Fibroblast of skin of left biceps (primary cell): ENCODE results near the gene EPHX1.
"Not testable (repeated sequence)": the region's sequence is repeated elsewhere in the genome, so short reads cannot be mapped to it uniquely, and the experiment has no call there.

ENCODE experiments used
- DNase-seq, 2 experiments: peaks; one replicate each; pipeline ENCODE4 v3.0.0-alpha.2; 2013; ENCODE audit warnings: low read depth in 2 of 2

EPHX1 gene

DNA sequence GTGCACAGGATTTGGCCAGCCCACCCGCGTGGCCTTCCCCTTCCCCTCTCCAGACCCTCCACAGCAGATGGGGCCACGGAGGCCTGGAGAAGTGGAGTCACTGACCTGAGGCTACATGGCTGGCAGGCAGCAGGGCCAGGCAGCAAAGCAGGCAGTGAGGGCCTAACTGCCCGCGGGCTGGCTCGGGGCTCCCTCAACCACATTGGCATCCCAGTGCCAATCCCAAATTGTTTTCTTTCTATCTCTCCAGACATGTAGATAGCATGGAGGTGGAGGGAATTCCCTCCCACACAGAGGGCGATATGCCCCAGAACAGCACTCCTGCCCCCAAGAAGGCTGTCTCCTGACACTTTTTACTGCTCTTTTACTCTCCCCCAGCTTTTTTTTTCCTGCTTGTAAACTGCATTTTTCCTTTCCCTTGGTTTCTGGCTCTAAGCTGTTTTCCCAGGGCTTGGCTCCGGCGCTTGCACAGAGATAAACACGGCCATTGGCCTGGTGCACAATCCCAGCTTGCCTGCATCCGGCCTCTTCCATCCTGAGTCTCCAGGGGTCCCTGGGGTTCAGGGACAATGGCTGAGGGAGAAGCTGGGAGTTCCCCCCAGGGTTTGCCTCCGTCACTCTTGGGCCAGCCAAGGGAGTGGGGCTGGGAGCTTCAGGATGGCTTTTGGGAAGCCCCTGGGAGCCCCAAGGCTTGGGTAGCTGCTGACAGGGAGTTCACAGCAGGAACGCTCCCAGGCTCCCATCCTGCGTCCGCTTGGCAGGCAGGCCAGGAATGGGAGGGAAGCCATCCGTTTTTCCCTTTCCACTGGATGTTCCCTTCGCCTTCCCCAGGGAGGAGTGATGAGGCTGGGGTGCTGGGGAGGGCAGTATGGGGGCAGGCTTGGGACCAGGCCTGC, 7.0 kb downstream of the EPHX1 start:
- no peak for DNase-seq

GRCh38 chr1:225817611-225818061, 7.7 kb downstream of the EPHX1 start:
- DNase-seq: peak in 1 of 2 experiments; percentile 26

DNA sequence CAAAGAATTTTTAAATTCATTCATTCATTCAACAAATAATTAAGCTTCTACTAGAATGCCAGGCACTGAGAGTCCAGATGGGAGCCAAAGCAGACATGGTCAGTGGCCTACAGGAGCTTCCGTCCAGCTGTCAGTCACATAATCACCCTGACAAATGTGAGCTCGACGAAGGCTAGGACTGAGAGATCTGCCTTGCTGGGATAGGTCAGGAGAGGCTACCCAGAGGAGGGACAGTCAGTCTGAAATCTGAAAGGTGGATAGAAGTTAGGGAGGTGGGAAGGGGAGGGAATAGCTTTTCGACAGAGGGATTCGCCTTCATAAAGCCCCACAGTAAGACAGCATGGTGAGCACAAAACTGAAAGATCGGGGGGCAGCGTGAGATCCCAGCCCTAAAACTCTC, 8.3 kb downstream of the EPHX1 start:
- DNase-seq: no peak

DNA sequence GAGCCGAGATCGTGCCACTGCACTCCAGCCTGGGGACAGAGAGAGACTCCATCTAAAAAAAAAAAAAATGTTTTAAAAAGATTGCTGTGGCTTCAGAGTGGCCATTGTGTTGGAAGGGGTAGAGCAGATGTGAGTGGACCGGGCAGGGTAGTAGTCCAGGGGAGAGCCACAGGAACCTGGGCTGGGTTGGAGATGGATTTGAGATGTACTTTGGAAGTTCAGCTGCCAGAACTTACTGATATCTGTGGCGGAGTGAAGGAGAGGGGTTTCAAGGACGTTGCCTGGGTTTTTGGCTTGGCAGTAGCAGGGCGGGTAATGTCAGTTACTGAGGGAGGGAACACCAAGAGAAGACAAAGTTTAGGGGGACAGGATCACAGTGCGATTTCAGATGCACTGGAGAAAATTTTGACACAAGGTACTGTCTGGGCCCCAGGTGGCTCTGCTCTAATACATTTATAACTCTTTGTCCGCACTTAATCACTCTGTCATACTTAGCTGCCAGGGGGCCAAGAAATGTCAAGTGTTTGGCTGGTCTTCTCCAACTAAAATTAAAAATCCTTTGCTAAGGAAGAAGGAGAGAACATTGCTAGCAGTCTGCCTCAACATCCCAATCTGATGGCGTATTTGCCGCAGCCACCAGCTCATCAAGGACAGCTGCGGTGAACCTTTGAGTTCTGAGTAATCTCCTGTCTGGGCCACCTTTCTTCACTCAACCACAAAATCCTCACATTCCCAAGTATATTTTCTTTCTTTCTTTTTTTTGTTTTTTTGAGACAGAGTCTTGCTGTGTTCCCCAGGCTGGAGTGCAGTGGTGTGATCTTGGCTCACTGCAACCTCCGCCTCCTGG, 9.6 kb downstream of the EPHX1 start:
- no peak for DNase-seq

DNA sequence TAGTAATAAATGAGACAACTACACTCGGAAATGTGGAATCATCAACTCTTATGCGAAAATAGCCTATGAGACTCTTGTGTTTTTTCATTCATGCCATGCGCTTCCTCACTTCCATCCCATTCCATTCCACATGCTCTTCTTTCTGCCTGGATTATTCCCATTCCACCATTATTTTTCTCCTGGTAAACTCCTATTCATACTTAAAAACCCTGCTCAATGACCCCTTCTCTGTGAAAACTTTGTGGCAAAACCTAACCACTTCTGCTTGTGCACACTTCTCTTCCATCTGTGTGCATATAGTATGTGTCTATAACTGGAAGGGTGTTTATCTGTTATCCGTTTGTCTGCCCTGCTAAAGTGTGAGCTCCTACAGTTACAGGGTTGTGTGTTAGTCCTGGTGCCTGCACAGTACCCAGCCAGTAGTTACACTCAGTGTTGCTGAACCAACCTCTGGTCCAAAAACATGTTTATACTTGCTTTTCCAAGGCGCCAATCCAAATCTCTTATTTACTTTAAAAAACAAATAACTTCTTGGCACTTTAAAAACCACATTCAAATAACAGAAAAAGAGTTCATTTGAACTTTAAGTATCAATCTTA, 10.7 kb downstream of the EPHX1 start:
- no peak for DNase-seq

- no peak for DNase-seq
These were observed 12.9 kb downstream of the EPHX1 start for GRCh38 chr1:225822655-225823403.

DNA sequence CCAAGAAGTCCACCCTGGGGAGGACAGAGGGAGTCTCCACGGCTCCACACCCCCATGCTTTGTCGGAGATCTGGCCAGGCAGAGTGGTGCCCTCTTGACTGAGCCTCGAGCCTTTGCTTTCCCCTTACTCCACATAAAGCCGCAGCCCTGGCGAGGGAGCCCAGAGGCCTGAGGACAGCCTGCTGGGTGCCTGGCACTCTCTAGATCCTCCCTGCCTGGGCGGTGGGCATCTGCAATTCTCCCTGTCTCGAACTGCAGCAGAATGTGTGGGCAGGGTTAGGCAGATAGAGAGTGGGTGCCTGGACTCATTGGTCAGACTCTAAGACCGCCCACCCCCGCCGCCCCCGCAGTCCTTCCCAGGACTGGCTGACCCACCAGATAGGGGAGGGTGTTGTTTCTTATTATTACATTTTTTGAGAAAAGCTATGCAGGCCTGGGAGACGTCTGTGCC, 13.9 kb downstream of the EPHX1 start:
- DNase-seq: no peak

GRCh38 chr1:225824533-225824941, 14.6 kb downstream of the EPHX1 start:
- no peak for DNase-seq

GRCh38 chr1:225825078-225825477, 15.2 kb downstream of the EPHX1 start:
- no peak for DNase-seq

- no peak for DNase-seq
These were observed 15.7 kb downstream of the EPHX1 start for GRCh38 chr1:225825607-225826007.

DNA sequence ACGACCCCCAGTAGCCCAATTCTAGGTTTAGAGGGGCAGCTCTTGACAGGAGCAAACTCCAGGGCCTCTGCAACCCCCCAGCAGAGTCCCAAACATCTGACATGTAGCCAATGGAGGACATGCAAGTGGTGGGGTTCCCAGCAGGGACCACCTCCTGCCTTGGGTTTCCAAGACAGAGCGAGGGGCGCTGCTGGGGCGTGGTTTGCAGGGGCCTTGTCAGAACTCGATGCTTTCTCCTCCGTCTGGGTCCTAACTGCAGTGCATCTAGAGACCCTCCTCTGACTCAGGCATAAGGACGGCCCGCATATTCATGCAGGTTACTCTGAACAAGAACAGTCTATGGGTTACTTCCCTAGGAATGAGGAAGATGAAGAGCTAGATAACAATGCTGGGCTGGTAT, 17.2 kb downstream of the EPHX1 start:
- no peak for DNase-seq

- DNase-seq: no peak
These were observed 18.9 kb downstream of the EPHX1 start for GRCh38 chr1:225828706-225829345.

- no peak for DNase-seq
These were observed 20.9 kb downstream of the EPHX1 start for GRCh38 chr1:225830841-225831240.

DNA sequence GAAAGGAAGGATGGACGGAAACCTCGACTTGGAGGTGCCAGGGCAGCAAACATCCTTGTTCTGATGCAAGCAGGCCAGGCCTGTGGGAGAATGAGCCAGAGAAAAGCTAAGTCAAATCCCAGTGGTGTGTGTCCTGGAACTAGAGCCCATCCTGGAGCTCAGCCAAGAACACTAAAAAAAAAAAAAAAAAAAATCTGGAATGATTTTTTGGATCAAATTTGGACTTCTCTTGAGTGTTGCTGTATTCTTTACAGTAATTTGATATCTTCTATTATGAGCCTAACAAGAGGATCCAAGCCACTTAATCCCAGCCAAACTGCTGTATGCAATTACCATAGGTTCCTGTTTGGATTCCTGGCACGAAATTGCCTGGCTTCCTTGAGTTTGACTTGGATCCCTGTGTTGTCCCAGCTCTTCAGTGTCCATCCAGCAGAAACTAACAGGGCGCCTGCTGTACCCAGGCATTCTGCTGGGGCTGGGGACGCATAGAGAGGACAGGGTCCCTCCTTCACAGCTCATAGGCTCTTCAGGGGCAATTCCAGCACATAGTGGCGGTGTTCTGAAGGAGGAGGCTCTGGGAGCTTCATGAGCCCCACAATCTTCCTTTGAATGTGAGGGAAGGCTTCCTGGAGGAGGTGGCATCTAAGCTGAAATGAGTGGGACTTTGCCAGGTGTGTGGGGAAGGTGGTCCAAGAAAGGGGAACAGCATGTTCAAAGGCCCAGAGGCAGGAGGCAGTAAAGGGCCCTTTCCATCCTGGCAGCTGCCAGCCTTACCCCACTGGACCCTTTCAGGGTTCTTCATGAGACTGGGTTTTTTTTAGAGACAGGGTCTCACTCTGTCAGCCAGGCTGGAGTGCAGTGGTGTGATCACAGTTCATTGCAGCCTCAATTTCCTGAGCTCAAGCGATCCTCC, 24.7 kb downstream of the EPHX1 start:
- DNase-seq: peak; percentile 82

DNA sequence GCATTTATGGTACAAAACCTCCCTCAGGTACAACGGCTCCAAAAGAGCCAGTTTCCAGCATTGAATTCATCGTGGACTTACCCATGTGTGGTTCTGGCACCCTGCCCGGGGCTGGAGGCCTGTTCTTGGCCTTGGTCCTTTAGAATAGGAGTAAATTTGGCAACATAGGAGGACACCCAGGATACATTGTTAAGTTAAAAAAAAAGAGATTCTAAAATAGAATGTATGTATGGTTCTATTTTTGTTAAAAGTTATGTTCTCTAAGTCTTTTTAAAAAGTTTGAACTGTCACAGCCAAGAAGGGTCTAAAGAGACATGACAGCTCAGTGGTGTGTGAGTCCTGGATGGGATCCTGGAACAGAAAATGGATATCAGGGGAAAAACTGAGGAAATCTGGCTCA, 25.9 kb downstream of the EPHX1 start:
- peak in 1 of 2 experiments; percentile 12 for DNase-seq

DNA sequence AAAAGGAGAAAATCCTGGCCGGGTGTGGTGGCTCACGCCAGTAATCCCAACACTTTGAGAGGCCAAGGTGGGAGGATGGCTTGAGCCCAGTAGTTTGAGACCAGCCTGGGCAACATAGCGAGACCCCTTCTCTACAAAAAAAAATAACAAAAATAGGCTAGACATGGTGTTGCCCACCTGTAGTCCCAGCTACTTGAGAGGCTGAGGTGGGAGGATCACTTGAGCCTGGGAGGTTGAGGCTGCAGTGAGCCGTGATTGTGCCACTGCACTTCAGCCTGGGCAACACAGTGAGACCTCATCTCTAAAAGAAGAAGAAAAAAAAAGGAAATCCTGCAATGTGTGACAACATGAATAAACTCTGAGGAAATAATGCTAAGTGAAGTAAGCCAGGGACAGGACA, 26.4 kb downstream of the EPHX1 start:
- not testable (repeated sequence) for DNase-seq

DNA sequence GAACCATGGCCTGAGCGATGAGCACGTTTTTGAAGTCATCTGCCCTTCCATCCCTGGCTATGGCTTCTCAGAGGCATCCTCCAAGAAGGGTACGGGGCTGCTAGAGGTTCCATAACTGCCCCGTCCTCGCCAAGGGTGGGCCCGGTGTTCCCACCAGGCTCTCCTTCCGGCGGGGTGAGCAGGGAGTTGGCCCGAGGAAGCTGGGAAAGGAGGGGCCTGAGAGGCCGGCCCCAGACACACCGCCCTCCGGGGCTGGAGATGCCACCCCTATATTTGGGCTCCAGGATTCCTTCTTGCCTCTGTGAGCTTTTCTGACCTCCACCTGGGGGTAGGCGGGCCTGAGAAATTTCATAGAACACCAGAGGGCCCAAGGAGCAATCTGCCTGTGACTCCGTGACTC, 28.9 kb downstream of the EPHX1 start:
- no peak for DNase-seq

GRCh38 chr1:225840223-225840610, 30.3 kb downstream of the EPHX1 start:
- no peak for DNase-seq

- DNase-seq: no peak
These were observed 30.8 kb downstream of the EPHX1 start for GRCh38 chr1:225840713-225841112.

- DNase-seq: no peak
These were observed 32.1 kb downstream of the EPHX1 start for GRCh38 chr1:225842074-225842473.
